Gastroesophageal sphincter (tissue), 3 donors: ENCODE data around the gene TSPAN8.

Source experiments
- POLR2A ChIP-seq, 2 donors: fragments of 450-650 bp; IDR thresholded peaks; one replicate each; pipeline ENCODE4 v1.6.1; 2017; ENCODE audit warnings: antibody characterized with exemption in 2 of 2, mild to moderate bottlenecking in 2 of 2, moderate library complexity in 1 of 2
- TF ChIP-seq, protein P1 (sequence below), 4 experiments: fragments of 200-600 bp in 2 of 4; fragments of 450-650 bp in 2 of 4; sonication (generic) in 1 of 4; IDR thresholded peaks; one replicate each; pipeline ENCODE4 v1.5.1; 2017 to 2019; ENCODE audit warnings: antibody characterized with exemption in 4 of 4, mild to moderate bottlenecking in 2 of 4, moderate library complexity in 2 of 4

DNA sequence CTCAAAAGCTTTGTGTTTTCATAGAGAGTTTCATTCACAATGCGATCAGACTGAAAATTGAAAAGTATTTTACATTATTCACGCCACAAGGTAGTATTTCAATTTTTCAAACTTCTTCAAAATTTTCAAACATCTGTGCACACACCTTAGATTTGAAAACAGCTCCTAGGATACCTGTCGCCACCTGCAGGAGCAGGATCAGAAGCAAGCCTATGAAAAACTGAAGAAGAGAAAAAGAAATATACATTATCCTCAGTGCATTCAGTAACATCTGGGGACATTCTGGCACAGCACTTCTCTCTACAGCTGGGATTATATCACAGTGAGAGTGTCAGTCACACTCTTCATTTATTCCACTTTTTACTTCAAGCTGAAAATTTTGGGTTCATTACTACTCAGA lies 19.8 kb downstream of the TSPAN8 start:
- TF ChIP-seq, protein P1, sequence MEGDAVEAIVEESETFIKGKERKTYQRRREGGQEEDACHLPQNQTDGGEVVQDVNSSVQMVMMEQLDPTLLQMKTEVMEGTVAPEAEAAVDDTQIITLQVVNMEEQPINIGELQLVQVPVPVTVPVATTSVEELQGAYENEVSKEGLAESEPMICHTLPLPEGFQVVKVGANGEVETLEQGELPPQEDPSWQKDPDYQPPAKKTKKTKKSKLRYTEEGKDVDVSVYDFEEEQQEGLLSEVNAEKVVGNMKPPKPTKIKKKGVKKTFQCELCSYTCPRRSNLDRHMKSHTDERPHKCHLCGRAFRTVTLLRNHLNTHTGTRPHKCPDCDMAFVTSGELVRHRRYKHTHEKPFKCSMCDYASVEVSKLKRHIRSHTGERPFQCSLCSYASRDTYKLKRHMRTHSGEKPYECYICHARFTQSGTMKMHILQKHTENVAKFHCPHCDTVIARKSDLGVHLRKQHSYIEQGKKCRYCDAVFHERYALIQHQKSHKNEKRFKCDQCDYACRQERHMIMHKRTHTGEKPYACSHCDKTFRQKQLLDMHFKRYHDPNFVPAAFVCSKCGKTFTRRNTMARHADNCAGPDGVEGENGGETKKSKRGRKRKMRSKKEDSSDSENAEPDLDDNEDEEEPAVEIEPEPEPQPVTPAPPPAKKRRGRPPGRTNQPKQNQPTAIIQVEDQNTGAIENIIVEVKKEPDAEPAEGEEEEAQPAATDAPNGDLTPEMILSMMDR (IDR thresholded peaks at IDR 0.05) = no peak
- no peak for TF ChIP-seq POLR2A (IDR thresholded peaks at IDR 0.05)
